HEK293T (cell line): ENCODE data around the gene LIX1L.

ENCODE experiments used
- CTCF ChIA-PET: fragments of 350-600 bp; formaldehyde crosslinking; extraction: SDS; loops from one replicate; lab custom pipeline; 2021; ENCODE audit warnings: antibody characterized with exemption, inconsistent platforms; lab: Yijun Ruan, JAX
- POLR2A ChIA-PET: fragments of 350-600 bp; formaldehyde crosslinking; extraction: SDS; loops from one replicate; lab custom pipeline; 2020; ENCODE audit warnings: antibody characterized with exemption, inconsistent platforms; lab: Yijun Ruan, JAX
- DNase-seq: peaks from one replicate; pipeline ENCODE4 v3.0.0; 2012; ENCODE audit warnings: mixed read lengths; ENCODE audit errors: extremely low spot score
- ARNT ChIP-seq: fragments of 450-650 bp; IDR thresholded peaks from 2 replicates; pipeline ENCODE4 v1.6.1; 2017; ENCODE audit warnings: mild to moderate bottlenecking
- BHLHE40 ChIP-seq: fragments of 450-650 bp; IDR thresholded peaks from 2 replicates; pipeline ENCODE4 v1.6.1; 2016; ENCODE audit warnings: mild to moderate bottlenecking, moderate library complexity, borderline replicate concordance
- CTBP1 ChIP-seq: fragments of 450-650 bp; IDR thresholded peaks from 2 replicates; pipeline ENCODE4 v1.6.1; 2016; ENCODE audit warnings: borderline replicate concordance
- ELF4 ChIP-seq: fragments of 450-650 bp; IDR thresholded peaks from 2 replicates; pipeline ENCODE4 v1.6.1; 2017; ENCODE audit warnings: antibody characterized with exemption
- FOXA1 ChIP-seq: fragments of 450-650 bp; IDR thresholded peaks from 2 replicates; pipeline ENCODE4 v1.6.1; 2016; ENCODE audit warnings: mild to moderate bottlenecking
- FOXK2 ChIP-seq: fragments of 450-650 bp; IDR thresholded peaks from 2 replicates; pipeline ENCODE4 v1.6.1; 2016; ENCODE audit warnings: mild to moderate bottlenecking
- FOXM1 ChIP-seq: fragments of 450-650 bp; IDR thresholded peaks from 2 replicates; pipeline ENCODE4 v1.6.1; 2017; ENCODE audit warnings: mild to moderate bottlenecking, borderline replicate concordance
- HDGF ChIP-seq: fragments of 450-650 bp; IDR thresholded peaks from 2 replicates; pipeline ENCODE4 v1.6.1; 2017; ENCODE audit warnings: antibody characterized with exemption, borderline replicate concordance
- L3MBTL2 ChIP-seq: fragments of 450-650 bp; conservative IDR thresholded peaks from 2 replicates; pipeline ENCODE4 v1.6.1; 2016; ENCODE audit warnings: mild to moderate bottlenecking
- LEF1 ChIP-seq: fragments of 450-650 bp; IDR thresholded peaks from 2 replicates; pipeline ENCODE4 v1.6.1; 2017; ENCODE audit warnings: mild to moderate bottlenecking, borderline replicate concordance
- NFRKB ChIP-seq: fragments of 450-650 bp; IDR thresholded peaks from 2 replicates; pipeline ENCODE4 v1.6.1; 2016; ENCODE audit warnings: mild to moderate bottlenecking, moderate library complexity
- SP1 ChIP-seq: fragments of 450-650 bp; IDR thresholded peaks from 2 replicates; pipeline ENCODE4 v1.6.1; 2017
- SUZ12 ChIP-seq: fragments of 450-650 bp; IDR thresholded peaks from 2 replicates; pipeline ENCODE4 v1.6.1; 2016; ENCODE audit warnings: mild to moderate bottlenecking
- TARDBP ChIP-seq: fragments of 450-650 bp; IDR thresholded peaks from 2 replicates; pipeline ENCODE4 v1.6.1; 2016
- ZNF384 ChIP-seq: fragments of 450-650 bp; IDR thresholded peaks from 2 replicates; pipeline ENCODE4 v1.6.1; 2016
- TF ChIP-seq, protein P1 (sequence below): fragments of 450-650 bp; IDR thresholded peaks from 2 replicates; pipeline ENCODE4 v1.6.1; 2016

The LIX1L gene

GRCh38 chr1:145992958-145993617 lies 35.3 kb upstream of the LIX1L start:
- CTCF ChIA-PET, result interaction anchor here (3.0 kb wide), 1 partner anchor 15 kb away, joined by 13 read pairs; no protein-coding TSS in a partner anchor
- no peak for TF ChIP-seq SUZ12
- TF ChIP-seq LEF1, result no peak
- TF ChIP-seq, protein P1, sequence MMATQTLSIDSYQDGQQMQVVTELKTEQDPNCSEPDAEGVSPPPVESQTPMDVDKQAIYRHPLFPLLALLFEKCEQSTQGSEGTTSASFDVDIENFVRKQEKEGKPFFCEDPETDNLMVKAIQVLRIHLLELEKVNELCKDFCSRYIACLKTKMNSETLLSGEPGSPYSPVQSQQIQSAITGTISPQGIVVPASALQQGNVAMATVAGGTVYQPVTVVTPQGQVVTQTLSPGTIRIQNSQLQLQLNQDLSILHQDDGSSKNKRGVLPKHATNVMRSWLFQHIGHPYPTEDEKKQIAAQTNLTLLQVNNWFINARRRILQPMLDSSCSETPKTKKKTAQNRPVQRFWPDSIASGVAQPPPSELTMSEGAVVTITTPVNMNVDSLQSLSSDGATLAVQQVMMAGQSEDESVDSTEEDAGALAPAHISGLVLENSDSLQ, result no peak
- TF ChIP-seq FOXA1, result no peak
- TF ChIP-seq ZNF384, result no peak
- TF ChIP-seq NFRKB, result no peak
- TF ChIP-seq FOXK2, result no peak
- no peak for TF ChIP-seq SP1
- TF ChIP-seq HDGF, result no peak
- POLR2A ChIA-PET, result interaction anchor here (1.9 to 8.2 kb wide), 4 partner anchors 10 to 66 kb away, joined by 6 to 115 read pairs (median 18); partner anchors contain the start of genes ANKRD34A, POLR3GL and RBM8A
- no peak for DNase-seq

DNA sequence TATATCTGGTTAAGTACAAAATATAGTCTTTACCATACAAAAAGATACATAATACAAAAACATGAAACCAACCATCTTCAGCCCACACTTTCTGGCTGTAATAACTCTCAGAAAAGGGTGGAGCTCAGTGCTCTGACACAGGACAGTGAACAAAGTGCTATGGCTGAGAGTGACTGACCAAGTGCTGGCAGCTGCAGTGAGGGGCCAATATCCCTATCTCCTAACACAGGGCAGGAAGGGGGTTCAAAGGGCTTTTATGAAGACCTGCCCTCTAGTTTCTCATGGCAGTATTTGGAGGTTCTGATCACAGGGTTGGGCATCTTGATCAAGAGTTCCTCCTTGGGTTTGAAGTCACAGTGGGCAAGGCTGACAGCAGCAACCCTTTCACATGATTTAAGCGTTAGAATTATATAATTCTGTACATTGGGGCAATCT lies 34.7 kb upstream of the LIX1L start:
- no peak for DNase-seq
- CTCF ChIA-PET, result interaction anchor here (0.8 to 3.0 kb wide), 2 partner anchors 14 to 15 kb away, joined by 3 to 13 read pairs; no protein-coding TSS in a partner anchor
- no peak for TF ChIP-seq SP1
- TF ChIP-seq HDGF, result no peak
- TF ChIP-seq LEF1, result no peak
- no peak for TF ChIP-seq FOXA1
- TF ChIP-seq NFRKB, result no peak
- TF ChIP-seq, protein P1, result no peak
- no peak for TF ChIP-seq BHLHE40
- no peak for TF ChIP-seq ZNF384
- no peak for TF ChIP-seq ELF4
- no peak for TF ChIP-seq CTBP1
- no peak for TF ChIP-seq L3MBTL2
- no peak for TF ChIP-seq TARDBP
- TF ChIP-seq ARNT, result no peak
- POLR2A ChIA-PET, result interaction anchor here (0.6 to 8.2 kb wide), 6 partner anchors 11 to 65 kb away, joined by 3 to 115 read pairs (median 12); partner anchors contain the start of genes ANKRD34A, POLR3GL and RBM8A

DNA sequence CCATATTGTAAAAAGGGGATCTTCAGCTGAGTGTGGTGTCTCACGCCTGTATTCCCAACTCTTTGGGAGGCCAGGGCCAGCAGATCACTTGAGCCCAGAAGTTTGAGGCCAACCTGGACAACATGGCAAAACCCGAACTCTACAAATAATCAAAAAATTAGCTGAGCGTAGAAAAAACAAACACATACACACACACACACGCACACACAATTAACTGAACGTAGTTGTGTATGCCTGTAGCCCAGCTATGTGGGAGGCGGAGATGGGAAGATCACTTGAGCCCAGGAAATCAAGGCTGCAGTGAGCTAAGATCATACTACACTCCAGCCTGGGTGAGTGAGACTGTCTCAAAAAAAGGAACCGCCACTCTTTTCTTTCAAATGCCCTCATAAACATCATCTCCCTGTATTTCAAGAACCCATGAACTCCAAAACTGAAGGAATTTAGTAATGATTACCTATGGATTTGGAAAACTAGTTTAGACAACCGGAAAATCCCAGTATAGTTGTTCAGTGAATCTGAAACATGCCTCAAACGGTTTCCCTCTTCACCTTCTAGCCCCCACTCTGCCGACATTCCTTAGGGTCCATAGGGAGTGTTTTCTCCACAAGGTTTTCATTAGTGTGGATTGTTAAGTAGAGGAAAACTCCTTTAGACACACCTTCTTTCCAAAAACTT lies 34.1 kb upstream of the LIX1L start:
- ChIA-PET CTCF (interaction anchor here (0.8 to 3.0 kb wide), 2 partner anchors 14 to 16 kb away, joined by 3 to 13 read pairs; no protein-coding TSS in a partner anchor), POLR2A (interaction anchor here (0.6 to 8.2 kb wide), 8 partner anchors 11 to 64 kb away, joined by 3 to 115 read pairs (median 5); partner anchors contain the start of genes ANKRD34A, LIX1L, POLR3GL and RBM8A)
- no peak for TF ChIP-seq LEF1
- TF ChIP-seq L3MBTL2, result no peak
- no peak for TF ChIP-seq BHLHE40
- TF ChIP-seq NFRKB, result no peak
- no peak for TF ChIP-seq ARNT
- TF ChIP-seq CTBP1, result no peak
- TF ChIP-seq SUZ12, result no peak
- TF ChIP-seq TARDBP, result no peak
- DNase-seq, result no peak

- POLR2A ChIA-PET, result interaction anchor here (1.1 to 8.2 kb wide), 4 partner anchors 10 to 99 kb away, joined by 3 to 115 read pairs (median 4); partner anchors contain the start of gene RBM8A
- CTCF ChIA-PET, result interaction anchor here (0.7 to 1.6 kb wide), 5 partner anchors 9 to 99 kb away, joined by 3 to 8 read pairs (median 4); no protein-coding TSS in a partner anchor
- DNase-seq, result no peak
- TF ChIP-seq SP1 (no peak), SUZ12 (no peak), BHLHE40 (no peak), HDGF (no peak), LEF1 (no peak), ZNF384 (no peak), ELF4 (no peak), FOXM1 (no peak), CTBP1 (no peak), NFRKB (no peak)
- TF ChIP-seq, protein P1, result no peak
Measured at GRCh38 chr1:145990249-145990855, 32.5 kb upstream of the LIX1L start.

- DNase-seq, result no peak
- ChIA-PET POLR2A (interaction anchor here (1.0 to 8.2 kb wide), 4 partner anchors 8 to 61 kb away, joined by 3 to 115 read pairs (median 15); partner anchors contain the start of genes ANKRD34A, POLR3GL, RBM8A and TXNIP), CTCF (interaction anchor here (0.7 to 2.8 kb wide), 3 partner anchors 11 to 19 kb away, joined by 3 to 8 read pairs (median 3); no protein-coding TSS in a partner anchor)
- TF ChIP-seq FOXK2 (no peak), BHLHE40 (no peak), ZNF384 (no peak), LEF1 (no peak), L3MBTL2 (no peak), ELF4 (no peak), HDGF (no peak), FOXM1 (no peak), TARDBP (no peak), CTBP1 (no peak), FOXA1 (no peak), NFRKB (no peak)
- TF ChIP-seq, protein P1, result no peak
Measured at GRCh38 chr1:145988773-145989172, 31.0 kb upstream of the LIX1L start.
